H1 (cell line): ENCODE results near the gene TELO2. TPM values are rescaled to one million over a fixed set of nuclear protein-coding genes. Genes with fewer than 3 reads are reported as not detected.

Experiments
- FOSL1 ChIP-seq: IDR thresholded peaks from 2 replicates; pipeline ENCODE4 v1.6.1; 2011; ENCODE audit warnings: mild to moderate bottlenecking, low read depth, low read length, moderate library complexity; ENCODE audit not compliant: insufficient read depth
- SAP30 ChIP-seq: fragments of 300-600 bp; sonication (generic); IDR thresholded peaks from 2 replicates; pipeline ENCODE4 v1.7.1; 2012; ENCODE audit warnings: low read length, moderate library complexity, mild to moderate bottlenecking, inconsistent platforms; ENCODE audit not compliant: insufficient read depth, insufficient replicate concordance
- TBP ChIP-seq: IDR thresholded peaks from 2 replicates; pipeline ENCODE4 v1.6.1; 2011; ENCODE audit warnings: low read depth, low read length, improper control_type of control experiment
- ZNF274 ChIP-seq: IDR thresholded peaks from 2 replicates; pipeline ENCODE4 v1.7.0; 2012; ENCODE audit warnings: low read length, borderline replicate concordance; ENCODE audit errors: extremely low read depth
- polyA plus RNA-seq, 7 experiments: library from polyadenylated mRNA; depleted of rRNA in 3 of 7; stranded (reverse) in 5 of 7; unstranded in 2 of 7; fragments of >200 nt in 5 of 7; fragments of 200-250 nt in 2 of 7; gene quantifications; 1 replicate in 5 of 7; 2 replicates in 1 of 7; 4 replicates in 1 of 7; pipeline versions ENCODE4 v1.2.1 to v1.2.3, GENCODE V29; 2011 to 2013; ENCODE audit warnings: missing spikeins in 2 of 7, mixed read lengths in 2 of 7
- total RNA-seq: library from RNA; stranded (reverse); fragmentation: NEBNext Ultra II Directional; extraction: Animal tissue kit (Norgen Biotek cat#: 25700); gene quantifications from 2 replicates; pipeline ENCODE4 v1.2.1, GENCODE V29; 2021
- TF ChIP-seq, protein P1 (sequence below): fragments of 300-600 bp; sonication (generic); IDR thresholded peaks from 2 replicates; pipeline ENCODE4 v1.7.1; 2012; ENCODE audit warnings: low read length, moderate library complexity, mild to moderate bottlenecking, inconsistent platforms; ENCODE audit not compliant: insufficient replicate concordance

TELO2 gene
- total and polyA plus RNA-seq, 2 of the 8 experiments (the other 6 are each of a cell fraction or from before 2014, with no cell fraction given), result 39.3 to 64.8 TPM

DNA sequence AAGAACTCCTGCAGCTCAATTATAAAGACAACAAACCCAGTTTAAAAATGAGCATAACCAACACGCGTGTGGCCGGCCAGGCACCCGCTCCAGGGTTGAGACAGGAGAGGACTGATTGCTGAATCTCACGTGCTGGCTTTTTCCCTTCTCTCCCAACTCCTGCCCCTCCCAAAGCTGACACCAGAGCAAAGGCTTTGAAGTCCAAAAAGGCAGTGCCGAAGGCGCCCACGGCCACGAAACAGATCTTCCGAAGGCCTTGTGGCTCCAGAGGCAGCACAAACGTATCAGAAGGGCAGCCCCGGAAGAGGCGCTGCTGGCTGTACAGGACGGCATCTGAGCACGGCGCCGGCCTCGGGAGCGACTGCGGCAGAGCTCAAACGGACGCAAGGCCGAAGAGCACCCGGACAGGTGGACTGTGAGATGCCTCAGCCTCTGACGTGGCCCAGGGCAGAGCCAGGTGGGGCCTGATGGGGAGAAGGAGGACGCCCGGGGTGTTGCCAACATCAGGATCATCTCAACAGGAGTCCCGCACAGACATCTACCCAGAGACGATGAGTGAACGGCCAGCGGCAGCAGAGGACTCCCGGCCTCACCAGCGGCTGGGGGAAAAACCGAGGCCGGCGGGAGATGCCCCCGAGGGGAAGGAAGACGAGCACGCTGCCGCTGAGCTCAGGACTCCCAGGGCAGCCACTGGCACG is 28.8 kb upstream of the TELO2 start (continued):
- TF ChIP-seq, protein P1, sequence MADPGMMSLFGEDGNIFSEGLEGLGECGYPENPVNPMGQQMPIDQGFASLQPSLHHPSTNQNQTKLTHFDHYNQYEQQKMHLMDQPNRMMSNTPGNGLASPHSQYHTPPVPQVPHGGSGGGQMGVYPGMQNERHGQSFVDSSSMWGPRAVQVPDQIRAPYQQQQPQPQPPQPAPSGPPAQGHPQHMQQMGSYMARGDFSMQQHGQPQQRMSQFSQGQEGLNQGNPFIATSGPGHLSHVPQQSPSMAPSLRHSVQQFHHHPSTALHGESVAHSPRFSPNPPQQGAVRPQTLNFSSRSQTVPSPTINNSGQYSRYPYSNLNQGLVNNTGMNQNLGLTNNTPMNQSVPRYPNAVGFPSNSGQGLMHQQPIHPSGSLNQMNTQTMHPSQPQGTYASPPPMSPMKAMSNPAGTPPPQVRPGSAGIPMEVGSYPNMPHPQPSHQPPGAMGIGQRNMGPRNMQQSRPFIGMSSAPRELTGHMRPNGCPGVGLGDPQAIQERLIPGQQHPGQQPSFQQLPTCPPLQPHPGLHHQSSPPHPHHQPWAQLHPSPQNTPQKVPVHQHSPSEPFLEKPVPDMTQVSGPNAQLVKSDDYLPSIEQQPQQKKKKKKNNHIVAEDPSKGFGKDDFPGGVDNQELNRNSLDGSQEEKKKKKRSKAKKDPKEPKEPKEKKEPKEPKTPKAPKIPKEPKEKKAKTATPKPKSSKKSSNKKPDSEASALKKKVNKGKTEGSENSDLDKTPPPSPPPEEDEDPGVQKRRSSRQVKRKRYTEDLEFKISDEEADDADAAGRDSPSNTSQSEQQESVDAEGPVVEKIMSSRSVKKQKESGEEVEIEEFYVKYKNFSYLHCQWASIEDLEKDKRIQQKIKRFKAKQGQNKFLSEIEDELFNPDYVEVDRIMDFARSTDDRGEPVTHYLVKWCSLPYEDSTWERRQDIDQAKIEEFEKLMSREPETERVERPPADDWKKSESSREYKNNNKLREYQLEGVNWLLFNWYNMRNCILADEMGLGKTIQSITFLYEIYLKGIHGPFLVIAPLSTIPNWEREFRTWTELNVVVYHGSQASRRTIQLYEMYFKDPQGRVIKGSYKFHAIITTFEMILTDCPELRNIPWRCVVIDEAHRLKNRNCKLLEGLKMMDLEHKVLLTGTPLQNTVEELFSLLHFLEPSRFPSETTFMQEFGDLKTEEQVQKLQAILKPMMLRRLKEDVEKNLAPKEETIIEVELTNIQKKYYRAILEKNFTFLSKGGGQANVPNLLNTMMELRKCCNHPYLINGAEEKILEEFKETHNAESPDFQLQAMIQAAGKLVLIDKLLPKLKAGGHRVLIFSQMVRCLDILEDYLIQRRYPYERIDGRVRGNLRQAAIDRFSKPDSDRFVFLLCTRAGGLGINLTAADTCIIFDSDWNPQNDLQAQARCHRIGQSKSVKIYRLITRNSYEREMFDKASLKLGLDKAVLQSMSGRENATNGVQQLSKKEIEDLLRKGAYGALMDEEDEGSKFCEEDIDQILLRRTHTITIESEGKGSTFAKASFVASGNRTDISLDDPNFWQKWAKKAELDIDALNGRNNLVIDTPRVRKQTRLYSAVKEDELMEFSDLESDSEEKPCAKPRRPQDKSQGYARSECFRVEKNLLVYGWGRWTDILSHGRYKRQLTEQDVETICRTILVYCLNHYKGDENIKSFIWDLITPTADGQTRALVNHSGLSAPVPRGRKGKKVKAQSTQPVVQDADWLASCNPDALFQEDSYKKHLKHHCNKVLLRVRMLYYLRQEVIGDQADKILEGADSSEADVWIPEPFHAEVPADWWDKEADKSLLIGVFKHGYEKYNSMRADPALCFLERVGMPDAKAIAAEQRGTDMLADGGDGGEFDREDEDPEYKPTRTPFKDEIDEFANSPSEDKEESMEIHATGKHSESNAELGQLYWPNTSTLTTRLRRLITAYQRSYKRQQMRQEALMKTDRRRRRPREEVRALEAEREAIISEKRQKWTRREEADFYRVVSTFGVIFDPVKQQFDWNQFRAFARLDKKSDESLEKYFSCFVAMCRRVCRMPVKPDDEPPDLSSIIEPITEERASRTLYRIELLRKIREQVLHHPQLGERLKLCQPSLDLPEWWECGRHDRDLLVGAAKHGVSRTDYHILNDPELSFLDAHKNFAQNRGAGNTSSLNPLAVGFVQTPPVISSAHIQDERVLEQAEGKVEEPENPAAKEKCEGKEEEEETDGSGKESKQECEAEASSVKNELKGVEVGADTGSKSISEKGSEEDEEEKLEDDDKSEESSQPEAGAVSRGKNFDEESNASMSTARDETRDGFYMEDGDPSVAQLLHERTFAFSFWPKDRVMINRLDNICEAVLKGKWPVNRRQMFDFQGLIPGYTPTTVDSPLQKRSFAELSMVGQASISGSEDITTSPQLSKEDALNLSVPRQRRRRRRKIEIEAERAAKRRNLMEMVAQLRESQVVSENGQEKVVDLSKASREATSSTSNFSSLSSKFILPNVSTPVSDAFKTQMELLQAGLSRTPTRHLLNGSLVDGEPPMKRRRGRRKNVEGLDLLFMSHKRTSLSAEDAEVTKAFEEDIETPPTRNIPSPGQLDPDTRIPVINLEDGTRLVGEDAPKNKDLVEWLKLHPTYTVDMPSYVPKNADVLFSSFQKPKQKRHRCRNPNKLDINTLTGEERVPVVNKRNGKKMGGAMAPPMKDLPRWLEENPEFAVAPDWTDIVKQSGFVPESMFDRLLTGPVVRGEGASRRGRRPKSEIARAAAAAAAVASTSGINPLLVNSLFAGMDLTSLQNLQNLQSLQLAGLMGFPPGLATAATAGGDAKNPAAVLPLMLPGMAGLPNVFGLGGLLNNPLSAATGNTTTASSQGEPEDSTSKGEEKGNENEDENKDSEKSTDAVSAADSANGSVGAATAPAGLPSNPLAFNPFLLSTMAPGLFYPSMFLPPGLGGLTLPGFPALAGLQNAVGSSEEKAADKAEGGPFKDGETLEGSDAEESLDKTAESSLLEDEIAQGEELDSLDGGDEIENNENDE, result no peak
- TF ChIP-seq TBP, result no peak
- no peak for TF ChIP-seq FOSL1
- TF ChIP-seq SAP30, result no peak
- no peak for TF ChIP-seq ZNF274
- TF ChIP-seq, all 59 proteins: peak for 0
